ENCODE results near the gene LYPLAL1.
"Not testable (repeated sequence)": the region's sequence is repeated elsewhere in the genome, so short reads cannot be mapped to it uniquely, and the experiment has no call there.

The LYPLAL1 gene

GRCh38 chr1:219171192-219171935 lies 2.3 kb upstream of the LYPLAL1 start:
- DNase-seq = no peak

GRCh38 chr1:219172821-219173220 lies 857 bp upstream of the LYPLAL1 start:
- no peak for DNase-seq

GRCh38 chr1:219173434-219173757 lies 282 bp upstream of the LYPLAL1 start:
- DNase-seq = no peak

GRCh38 chr1:219174460-219175211 lies 958 bp downstream of the LYPLAL1 start:
- peak; percentile 1 to 18 for DNase-seq

- no peak for DNase-seq
Measured at GRCh38 chr1:219175212-219175564, 1.5 kb downstream of the LYPLAL1 start.

GRCh38 chr1:219176168-219176567 lies 2.5 kb downstream of the LYPLAL1 start:
- DNase-seq = no peak

GRCh38 chr1:219177363-219177762 lies 3.7 kb downstream of the LYPLAL1 start:
- no peak for DNase-seq

- DNase-seq = no peak
Measured at GRCh38 chr1:219177940-219178339, 4.3 kb downstream of the LYPLAL1 start.

GRCh38 chr1:219179293-219179692 lies 5.6 kb downstream of the LYPLAL1 start:
- DNase-seq = no peak

GRCh38 chr1:219184337-219184736 lies 10.7 kb downstream of the LYPLAL1 start:
- DNase-seq = no peak

- DNase-seq = no peak
Measured at GRCh38 chr1:219185486-219186117, 11.9 kb downstream of the LYPLAL1 start.

- DNase-seq = no peak
Measured at GRCh38 chr1:219188331-219188803, 14.7 kb downstream of the LYPLAL1 start.

- DNase-seq = no peak
Measured at GRCh38 chr1:219189021-219189824, 15.5 kb downstream of the LYPLAL1 start.

- no peak for DNase-seq
Measured at GRCh38 chr1:219189952-219190351, 16.3 kb downstream of the LYPLAL1 start.

GRCh38 chr1:219190605-219191004 lies 16.9 kb downstream of the LYPLAL1 start:
- DNase-seq = no peak

- DNase-seq = not testable (repeated sequence)
Measured at GRCh38 chr1:219195833-219196232, 22.2 kb downstream of the LYPLAL1 start.

GRCh38 chr1:219201656-219202055 lies 28.0 kb downstream of the LYPLAL1 start:
- no peak for DNase-seq

- no peak for DNase-seq
Measured at GRCh38 chr1:219202567-219202966, 28.9 kb downstream of the LYPLAL1 start.

GRCh38 chr1:219206350-219206749 lies 32.7 kb downstream of the LYPLAL1 start:
- no peak for DNase-seq

GRCh38 chr1:219209578-219209977 lies 35.9 kb downstream of the LYPLAL1 start:
- DNase-seq = no peak

GRCh38 chr1:219210067-219210466 lies 36.4 kb downstream of the LYPLAL1 start:
- DNase-seq = no peak

- no peak for DNase-seq
Measured at GRCh38 chr1:219215477-219215876, 41.8 kb downstream of the LYPLAL1 start.

- no peak for DNase-seq
Measured at GRCh38 chr1:219220945-219221344, 47.3 kb downstream of the LYPLAL1 start.
